ENCODE measurements around the gene ABL2.
"Not testable (repeated sequence)": the region's sequence is repeated elsewhere in the genome, so short reads cannot be mapped to it uniquely, and the experiment has no call there.

DNA sequence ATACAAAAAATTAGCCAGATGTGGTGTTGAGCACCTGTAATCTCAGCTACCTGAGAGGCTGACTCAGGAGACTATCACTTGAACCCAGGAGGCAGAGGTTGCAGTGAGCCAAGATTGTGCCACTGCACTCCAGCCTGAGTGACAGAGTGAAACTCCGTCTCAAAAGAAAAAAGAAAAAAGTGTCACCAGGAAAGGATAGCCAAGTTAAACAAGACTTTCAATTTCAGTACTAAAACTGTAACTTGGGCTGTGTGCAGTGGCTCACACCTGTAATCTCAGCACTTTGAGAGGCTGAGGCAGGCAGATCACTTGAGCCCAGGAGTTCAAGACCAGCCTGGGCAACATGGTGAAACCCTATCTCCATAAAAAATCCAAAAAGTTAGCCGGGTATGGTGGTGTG, 15.9 kb upstream of the ABL2 start:
- TF ChIP-seq, protein P1, sequence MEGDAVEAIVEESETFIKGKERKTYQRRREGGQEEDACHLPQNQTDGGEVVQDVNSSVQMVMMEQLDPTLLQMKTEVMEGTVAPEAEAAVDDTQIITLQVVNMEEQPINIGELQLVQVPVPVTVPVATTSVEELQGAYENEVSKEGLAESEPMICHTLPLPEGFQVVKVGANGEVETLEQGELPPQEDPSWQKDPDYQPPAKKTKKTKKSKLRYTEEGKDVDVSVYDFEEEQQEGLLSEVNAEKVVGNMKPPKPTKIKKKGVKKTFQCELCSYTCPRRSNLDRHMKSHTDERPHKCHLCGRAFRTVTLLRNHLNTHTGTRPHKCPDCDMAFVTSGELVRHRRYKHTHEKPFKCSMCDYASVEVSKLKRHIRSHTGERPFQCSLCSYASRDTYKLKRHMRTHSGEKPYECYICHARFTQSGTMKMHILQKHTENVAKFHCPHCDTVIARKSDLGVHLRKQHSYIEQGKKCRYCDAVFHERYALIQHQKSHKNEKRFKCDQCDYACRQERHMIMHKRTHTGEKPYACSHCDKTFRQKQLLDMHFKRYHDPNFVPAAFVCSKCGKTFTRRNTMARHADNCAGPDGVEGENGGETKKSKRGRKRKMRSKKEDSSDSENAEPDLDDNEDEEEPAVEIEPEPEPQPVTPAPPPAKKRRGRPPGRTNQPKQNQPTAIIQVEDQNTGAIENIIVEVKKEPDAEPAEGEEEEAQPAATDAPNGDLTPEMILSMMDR (IDR thresholded peaks at IDR 0.05; ENCODE audit: low read depth, low read length, poor library complexity, severe bottlenecking), result not testable (repeated sequence)
- not testable (repeated sequence) for TF ChIP-seq EZH2phosphoT487 (IDR thresholded peaks at IDR 0.05; ENCODE audit: borderline replicate concordance, low read length)
